GM23338 (cell line): ENCODE results near the gene B4GALNT1. TPM values are rescaled to one million over a fixed set of nuclear protein-coding genes. Genes with fewer than 3 reads are reported as not detected.

Experiments used
- ATAC-seq: fragments of 200-7000 bp; cut with Tn5 transposase; 3 replicates; pipeline ENCODE4 v1.9.1; 2020
- DNase-seq: peaks from one replicate; pipeline ENCODE4 v3.0.0-alpha.2; 2015; ENCODE audit warnings: low spot score
- H2AFZ ChIP-seq: fragments of 200-600 bp; sonication (generic); 2 replicates; pipeline ENCODE4 v1.8.0; 2016; ENCODE audit warnings: antibody characterized with exemption, mild to moderate bottlenecking, moderate library complexity
- H3F3A ChIP-seq: fragments of 200-600 bp; sonication (generic); replicated peaks from 2 replicates; pipeline ENCODE4 v1.8.0; 2017; ENCODE audit warnings: antibody characterized with exemption, mixed run types, low read depth
- H3K27ac ChIP-seq: fragments of 200-600 bp; sonication (generic); 2 replicates; pipeline ENCODE4 v1.6.1; 2016; ENCODE audit warnings: low read depth
- H3K27me3 ChIP-seq: fragments of 200-600 bp; sonication (generic); 2 replicates; pipeline ENCODE4 v1.8.0; 2016; ENCODE audit warnings: mild to moderate bottlenecking, mixed run types, moderate library complexity; ENCODE audit not compliant: insufficient read depth
- H3K36me3 ChIP-seq: fragments of 200-600 bp; sonication (generic); 2 replicates; pipeline ENCODE4 v1.8.0; 2016; ENCODE audit warnings: mild to moderate bottlenecking; ENCODE audit not compliant: insufficient read depth
- H3K4me1 ChIP-seq: fragments of 200-600 bp; sonication (generic); 2 replicates; pipeline ENCODE4 v1.8.0; 2016; ENCODE audit warnings: mild to moderate bottlenecking, moderate library complexity; ENCODE audit not compliant: insufficient read depth
- H3K4me2 ChIP-seq: fragments of 200-600 bp; sonication (generic); 2 replicates; pipeline ENCODE4 v1.7.1; 2017; ENCODE audit warnings: mixed run types
- H3K4me3 ChIP-seq: fragments of 200-600 bp; sonication (generic); 2 replicates; pipeline ENCODE4 v1.6.1; 2016; ENCODE audit warnings: mixed run types
- H3K79me2 ChIP-seq: fragments of 200-600 bp; sonication (generic); replicated peaks from 2 replicates; pipeline ENCODE4 v1.8.0; 2017; ENCODE audit warnings: mild to moderate bottlenecking; ENCODE audit not compliant: insufficient read depth
- H3K9me2 ChIP-seq: fragments of 200-600 bp; sonication (generic); 2 replicates; pipeline ENCODE4 v1.8.0; 2017; ENCODE audit not compliant: insufficient read depth
- H4K20me1 ChIP-seq: fragments of 200-600 bp; sonication (generic); replicated peaks from 2 replicates; pipeline ENCODE4 v1.8.0; 2017; ENCODE audit warnings: mild to moderate bottlenecking; ENCODE audit not compliant: insufficient read depth
- H3K27ac Mint-ChIP-seq: 2 replicates; pipeline ENCODE4 v1.8.0; 2020; ENCODE audit warnings: inconsistent platforms, mild to moderate bottlenecking, moderate library complexity, mixed read lengths
- H3K27me3 Mint-ChIP-seq: 3 replicates; pipeline ENCODE4 v1.8.0; 2022; ENCODE audit warnings: low read depth, mild to moderate bottlenecking, moderate library complexity, mixed read lengths, inconsistent platforms; ENCODE audit not compliant: insufficient read depth, poor library complexity
- H3K36me3 Mint-ChIP-seq: 3 replicates; pipeline ENCODE4 v1.8.0; 2021; ENCODE audit warnings: low read depth, mild to moderate bottlenecking, inconsistent platforms, moderate library complexity, mixed read lengths
- H3K4me1 Mint-ChIP-seq: 3 replicates; pipeline ENCODE4 v1.8.0; 2020; ENCODE audit warnings: mild to moderate bottlenecking, inconsistent platforms, mixed read lengths
- H3K4me3 Mint-ChIP-seq: 3 replicates; pipeline ENCODE4 v1.8.0; 2021; ENCODE audit warnings: moderate library complexity, mild to moderate bottlenecking, inconsistent platforms, mixed read lengths
- H3K9me3 Mint-ChIP-seq: 3 replicates; pipeline ENCODE4 v1.8.0; 2020; ENCODE audit warnings: moderate library complexity, mild to moderate bottlenecking, inconsistent platforms, mixed read lengths
- EZH2 ChIP-seq: fragments of 200-600 bp; sonication (generic); IDR thresholded peaks from one replicate; pipeline ENCODE4 v1.8.0; 2017; ENCODE audit warnings: antibody characterized with exemption, mild to moderate bottlenecking, low read depth; ENCODE audit not compliant: unreplicated experiment
- EZH2phosphoT487 ChIP-seq: fragments of 200-600 bp; sonication (generic); IDR thresholded peaks from one replicate; pipeline ENCODE4 v1.8.1; 2018; ENCODE audit warnings: antibody characterized with exemption; ENCODE audit not compliant: unreplicated experiment
- JUNB ChIP-seq: IDR thresholded peaks from one replicate; pipeline ENCODE4 v1.6.1; 2016; ENCODE audit warnings: antibody characterized with exemption; ENCODE audit not compliant: unreplicated experiment
- POLR2AphosphoS5 ChIP-seq: IDR thresholded peaks from 2 replicates; pipeline ENCODE4 v1.6.1; 2016; ENCODE audit warnings: antibody characterized with exemption, low read depth
- STAT1 ChIP-seq: IDR thresholded peaks from one replicate; pipeline ENCODE4 v1.6.1; 2016; ENCODE audit warnings: antibody characterized with exemption; ENCODE audit not compliant: unreplicated experiment
- ZNF462 ChIP-seq: fragments of 250-450 bp; sonication (Bioruptor Pico); IDR thresholded peaks from 2 replicates; pipeline ENCODE4 v1.5.0; 2020; ENCODE audit warnings: mild to moderate bottlenecking, moderate library complexity
- polyA plus RNA-seq: library from polyadenylated mRNA; unstranded; fragments of >200 nt; fragmentation: Nextera tagmentation; extraction: Ambion mirVana; gene quantifications from 2 replicates; pipeline ENCODE4 v1.2.1, GENCODE V29; 2016
- total RNA-seq: library from RNA; depleted of rRNA; stranded (reverse); fragments of >200 nt; shearing (Covaris generic); gene quantifications from 2 replicates; pipeline ENCODE4 v1.2.3, GENCODE V29; 2014
- TF ChIP-seq, protein P1 (sequence below), 2 experiments: fragments of 200-600 bp in 1 of 2; sonication (generic) in 1 of 2; conservative IDR thresholded peaks; 2 replicates each; pipeline versions ENCODE4 v1.5.1 to v1.6.1; 2016 to 2017; ENCODE audit warnings: antibody characterized with exemption in 2 of 2, low read depth in 2 of 2, mild to moderate bottlenecking in 2 of 2, moderate library complexity in 1 of 2

B4GALNT1 gene
- total and polyA plus RNA-seq, 2 experiments from 2014 or later, result 1.3 to 2.4 TPM

DNA sequence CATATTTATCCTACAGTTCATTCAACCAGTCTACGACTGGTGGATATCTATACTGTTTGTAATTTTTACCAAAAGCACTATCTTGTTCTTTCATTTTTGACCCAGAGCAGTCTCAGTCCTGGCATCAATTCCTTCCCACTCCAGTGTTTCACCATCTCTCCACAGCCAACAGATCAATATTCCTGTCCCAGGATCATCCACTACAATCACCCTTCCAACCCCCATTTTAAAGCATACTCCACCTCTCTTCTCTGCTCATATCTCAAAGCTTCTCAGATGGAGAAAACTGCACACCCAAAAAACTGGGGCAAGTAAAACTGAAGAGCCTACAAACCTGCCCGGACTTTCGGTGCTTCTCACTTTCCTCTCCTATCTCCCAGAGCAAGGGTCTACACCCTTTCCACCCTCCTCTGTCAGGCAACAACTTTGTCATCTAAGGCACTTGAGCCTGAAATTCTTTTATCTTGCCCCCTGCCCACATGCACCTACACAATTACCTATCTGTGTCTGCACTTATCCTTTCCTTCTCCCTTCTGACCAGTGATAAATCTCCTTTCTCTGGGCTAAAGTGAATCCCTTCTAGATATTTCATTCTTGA is 46.1 kb downstream of the B4GALNT1 start:
- Histone ChIP-seq H2AFZ (no peak overlapping the region), H3K36me3 (peaks cover 8% of the 10 kb centered on the region), H3K27me3 (0 out of 2 replicates have a peak, but pooled peaks cover 8% of the 10 kb centered on the region), H3K9me2 (no peaks in the 10 kb centered on the region), H3K4me1 (peaks cover 8% of the 10 kb centered on the region), H4K20me1 (peaks cover 9% of the 10 kb centered on the region; the same call in 1 of the 2 replicates), H3F3A (peaks cover 18% of the 10 kb centered on the region), H3K27ac (no peak overlapping the region), H3K79me2 (peaks cover 6% of the 10 kb centered on the region), H3K4me2 (no peak overlapping the region), H3K4me3 (no peak overlapping the region)
- no peak for ATAC-seq
- DNase-seq, result no peak
- Mint-ChIP-seq H3K27me3 (peaks cover 6% of the 10 kb centered on the region), H3K27ac (no peak overlapping the region), H3K4me3 (no peak overlapping the region), H3K36me3 (peaks cover 3% of the 10 kb centered on the region; the same call in 1 of the 3 replicates), H3K4me1 (peaks cover 11% of the 10 kb centered on the region), H3K9me3 (no peaks in the 10 kb centered on the region)
- TF ChIP-seq STAT1 (no peak), ZNF462 (CRISPR knock-in tag) (no peak), EZH2phosphoT487 (no peak), JUNB (no peak), EZH2 (no peak), POLR2AphosphoS5 (no peak)
- TF ChIP-seq, protein P1, sequence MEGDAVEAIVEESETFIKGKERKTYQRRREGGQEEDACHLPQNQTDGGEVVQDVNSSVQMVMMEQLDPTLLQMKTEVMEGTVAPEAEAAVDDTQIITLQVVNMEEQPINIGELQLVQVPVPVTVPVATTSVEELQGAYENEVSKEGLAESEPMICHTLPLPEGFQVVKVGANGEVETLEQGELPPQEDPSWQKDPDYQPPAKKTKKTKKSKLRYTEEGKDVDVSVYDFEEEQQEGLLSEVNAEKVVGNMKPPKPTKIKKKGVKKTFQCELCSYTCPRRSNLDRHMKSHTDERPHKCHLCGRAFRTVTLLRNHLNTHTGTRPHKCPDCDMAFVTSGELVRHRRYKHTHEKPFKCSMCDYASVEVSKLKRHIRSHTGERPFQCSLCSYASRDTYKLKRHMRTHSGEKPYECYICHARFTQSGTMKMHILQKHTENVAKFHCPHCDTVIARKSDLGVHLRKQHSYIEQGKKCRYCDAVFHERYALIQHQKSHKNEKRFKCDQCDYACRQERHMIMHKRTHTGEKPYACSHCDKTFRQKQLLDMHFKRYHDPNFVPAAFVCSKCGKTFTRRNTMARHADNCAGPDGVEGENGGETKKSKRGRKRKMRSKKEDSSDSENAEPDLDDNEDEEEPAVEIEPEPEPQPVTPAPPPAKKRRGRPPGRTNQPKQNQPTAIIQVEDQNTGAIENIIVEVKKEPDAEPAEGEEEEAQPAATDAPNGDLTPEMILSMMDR (conservative IDR thresholded peaks at IDR 0.05; ENCODE audit: low read depth in 2 of 2), result no peak
